HG03469 (cell line): ENCODE results near the gene PRUNE2.
A peak's percentile ranks its signal among the peaks of the same experiment; 100 is the strongest.
"Not testable (repeated sequence)": the region's sequence is repeated elsewhere in the genome, so short reads cannot be mapped to it uniquely, and the experiment has no call there.

Source experiments
- ATAC-seq: cut with Tn5 transposase; IDR thresholded peaks from one replicate; pipeline ENCODE4 v1.9.1; 2021; ENCODE audit warnings: mild to moderate bottlenecking, moderate library complexity, moderate number of reproducible peaks; ENCODE audit not compliant: unreplicated experiment

The PRUNE2 gene

DNA sequence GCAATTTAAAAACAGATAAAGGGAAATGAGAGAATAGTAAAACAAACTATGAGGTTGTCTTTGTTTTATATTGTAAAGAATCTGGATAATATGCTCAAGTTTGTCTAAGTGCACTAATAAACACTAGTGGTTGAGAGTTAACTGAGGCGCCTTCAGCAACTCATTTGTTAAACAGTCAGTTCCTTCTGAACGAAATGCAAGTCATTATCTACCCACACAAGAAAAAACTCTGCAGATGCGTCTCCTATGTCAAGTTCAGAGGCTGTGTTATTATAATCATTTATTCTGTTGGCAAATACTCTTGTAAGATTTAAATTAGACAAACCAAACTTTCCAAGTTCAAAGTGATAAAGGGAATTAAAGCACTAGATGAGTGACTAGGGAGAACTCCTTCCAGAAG, 162.0 kb downstream of the PRUNE2 start:
- no peak for ATAC-seq

GRCh38 chr9:76742890-76743289, 163.0 kb downstream of the PRUNE2 start:
- not testable (repeated sequence) for ATAC-seq

- no peak for ATAC-seq
Observed at GRCh38 chr9:76741524-76741923, 164.4 kb downstream of the PRUNE2 start.

DNA sequence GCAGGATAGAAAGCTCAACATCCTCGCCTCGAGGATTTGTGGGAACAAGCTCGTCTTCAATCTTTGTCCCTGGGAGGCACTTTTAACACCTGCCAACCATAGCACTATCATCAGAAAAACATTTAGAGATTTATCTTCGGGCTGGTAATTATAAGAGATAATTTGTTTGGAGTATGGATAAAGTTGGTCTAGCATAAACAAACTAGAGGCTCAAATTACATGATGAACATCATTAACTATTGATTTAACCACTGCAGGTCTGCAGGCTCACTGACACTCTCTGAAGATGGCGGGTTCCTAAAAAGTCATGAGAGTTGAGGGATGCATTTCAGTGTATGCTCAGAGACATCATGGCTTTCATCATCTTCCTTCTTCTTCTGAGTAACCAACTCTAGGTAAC, 167.5 kb downstream of the PRUNE2 start:
- ATAC-seq, result no peak

DNA sequence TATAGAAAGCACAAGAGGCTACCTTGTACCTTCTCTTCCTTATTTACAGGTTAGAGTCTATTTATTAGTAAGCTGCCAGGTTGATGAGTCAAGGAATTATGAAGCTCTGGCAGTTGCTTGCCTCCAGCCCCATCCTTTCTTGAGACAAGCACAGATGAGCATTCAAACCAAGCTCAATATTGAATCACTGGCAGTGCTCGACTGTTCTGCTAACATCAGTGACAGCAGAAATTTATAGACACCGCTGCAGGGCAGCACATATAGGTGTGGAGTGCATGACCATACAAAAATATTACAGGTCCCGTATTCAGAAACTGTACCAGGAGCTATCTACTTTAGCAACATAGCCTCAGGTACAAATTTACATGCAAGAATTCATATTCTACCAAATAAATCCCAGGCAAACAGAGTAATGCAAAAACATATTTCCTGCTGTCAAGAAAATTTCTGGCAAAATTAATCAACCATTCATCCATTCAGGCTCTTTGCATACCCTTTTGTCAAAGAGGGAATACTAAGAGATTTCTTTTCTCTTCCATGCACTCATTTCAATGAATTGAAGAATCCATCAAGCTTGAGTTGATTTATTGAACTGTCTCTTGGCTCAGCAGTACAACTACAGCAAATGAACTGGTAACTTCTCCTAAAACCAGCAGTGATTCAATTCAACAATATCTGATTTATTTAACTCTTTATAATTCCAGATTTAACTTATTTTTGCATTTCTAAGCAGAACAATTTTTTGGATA, 168.6 kb downstream of the PRUNE2 start:
- ATAC-seq, result no peak

- no peak for ATAC-seq
Observed at GRCh38 chr9:76734716-76735115, 171.2 kb downstream of the PRUNE2 start.

- no peak for ATAC-seq
Observed at GRCh38 chr9:76733096-76733495, 172.8 kb downstream of the PRUNE2 start.

GRCh38 chr9:76732341-76732958, 173.5 kb downstream of the PRUNE2 start:
- ATAC-seq, result no peak

DNA sequence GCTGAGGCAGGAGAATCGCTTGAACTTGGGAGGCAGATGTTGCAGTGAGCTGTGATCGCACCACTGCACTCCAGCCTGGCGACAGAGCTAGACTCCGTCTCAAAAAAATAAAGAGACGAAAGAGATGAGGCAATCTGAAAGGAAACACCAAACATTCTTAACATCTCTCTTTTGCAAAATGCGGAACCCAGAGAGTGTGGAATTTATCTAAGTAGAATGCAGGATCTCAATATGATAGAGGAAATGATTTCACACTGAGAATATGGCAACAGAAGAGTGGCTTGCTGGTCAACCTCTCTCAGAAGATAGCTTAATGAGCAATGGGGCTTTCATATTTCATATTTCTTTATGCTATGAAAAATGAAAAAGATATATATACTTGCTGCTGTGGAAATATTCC, 175.1 kb downstream of the PRUNE2 start:
- ATAC-seq, result no peak

DNA sequence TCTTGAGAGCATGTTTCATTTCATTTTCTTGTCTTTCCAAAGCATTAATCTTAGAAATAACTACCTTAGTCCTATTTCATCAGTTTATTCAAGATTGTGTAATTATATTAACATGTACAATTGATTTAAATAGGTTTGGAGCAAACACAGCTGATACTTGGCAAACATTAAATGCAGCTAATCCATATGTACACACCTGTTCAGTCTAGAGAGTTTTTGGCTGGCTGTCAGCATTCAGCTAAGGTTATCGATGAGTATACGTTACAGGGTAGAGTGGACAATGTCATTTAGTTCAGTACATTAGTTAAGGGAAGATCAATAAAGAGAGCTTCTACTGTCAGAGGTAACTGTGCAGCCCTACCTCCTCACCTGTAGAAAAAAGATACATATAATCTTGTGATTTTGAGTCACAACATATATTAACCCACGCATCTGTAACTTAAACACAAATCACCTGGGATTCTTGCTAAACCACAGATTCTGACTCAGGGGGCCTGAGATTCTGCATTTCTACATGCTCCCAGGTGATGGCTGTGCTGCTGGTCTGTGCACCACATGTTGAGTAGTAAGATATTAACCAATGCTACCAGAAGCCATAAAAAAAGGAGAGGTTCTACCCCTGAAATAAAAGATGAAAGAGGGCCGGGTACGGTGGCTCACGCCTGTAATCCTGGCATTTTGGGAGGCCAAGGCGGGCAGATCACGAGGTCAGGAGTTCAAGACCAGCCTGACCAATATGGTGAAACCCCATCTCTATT, 175.8 kb downstream of the PRUNE2 start:
- no peak for ATAC-seq

DNA sequence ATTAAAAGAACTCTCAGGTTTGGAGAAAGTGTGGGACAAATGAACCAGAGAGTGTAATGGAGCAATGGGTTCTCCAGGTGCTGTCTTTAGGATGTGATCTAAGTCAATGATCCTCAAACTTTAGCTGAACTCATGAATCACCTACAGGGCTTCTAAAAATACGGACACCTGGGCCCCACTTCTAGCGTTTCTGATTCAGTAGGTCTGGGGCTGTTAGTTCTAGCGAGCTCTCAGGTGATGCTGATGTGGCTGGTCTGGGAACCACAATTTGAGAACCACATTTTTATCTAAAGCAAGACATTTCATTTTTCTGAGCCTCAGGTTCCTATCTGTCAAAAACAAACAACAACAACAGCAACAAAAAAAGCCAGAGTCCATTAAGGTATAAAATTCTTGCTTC, 176.8 kb downstream of the PRUNE2 start:
- ATAC-seq, result no peak

DNA sequence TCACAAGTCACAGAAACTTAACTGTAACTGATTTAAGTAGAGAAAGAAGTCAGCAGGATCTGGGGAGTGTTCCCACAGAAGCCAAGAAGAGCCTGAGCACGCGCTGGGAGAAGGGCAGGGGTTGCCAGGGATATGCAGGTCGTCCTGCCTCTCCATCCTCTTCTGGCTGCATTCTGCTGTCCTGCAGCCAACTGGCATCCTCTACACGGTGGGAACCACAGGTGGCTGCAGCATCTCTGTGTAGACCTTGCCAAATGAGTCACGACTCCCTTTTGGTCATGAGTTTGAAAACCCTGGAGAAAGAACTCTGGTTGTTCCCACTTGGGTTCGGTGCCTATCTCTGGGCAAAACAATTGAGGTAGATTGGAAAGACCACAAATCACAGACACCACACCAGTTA, 180.0 kb downstream of the PRUNE2 start:
- no peak for ATAC-seq

GRCh38 chr9:76725011-76725546, 180.8 kb downstream of the PRUNE2 start:
- no peak for ATAC-seq

- ATAC-seq, result no peak
Observed at GRCh38 chr9:76720245-76720644, 185.7 kb downstream of the PRUNE2 start.

GRCh38 chr9:76718166-76718565, 187.7 kb downstream of the PRUNE2 start:
- no peak for ATAC-seq

- no peak for ATAC-seq
Observed at GRCh38 chr9:76717613-76718012, 188.3 kb downstream of the PRUNE2 start.

- ATAC-seq, result no peak
Observed at GRCh38 chr9:76717176-76717575, 188.7 kb downstream of the PRUNE2 start.

DNA sequence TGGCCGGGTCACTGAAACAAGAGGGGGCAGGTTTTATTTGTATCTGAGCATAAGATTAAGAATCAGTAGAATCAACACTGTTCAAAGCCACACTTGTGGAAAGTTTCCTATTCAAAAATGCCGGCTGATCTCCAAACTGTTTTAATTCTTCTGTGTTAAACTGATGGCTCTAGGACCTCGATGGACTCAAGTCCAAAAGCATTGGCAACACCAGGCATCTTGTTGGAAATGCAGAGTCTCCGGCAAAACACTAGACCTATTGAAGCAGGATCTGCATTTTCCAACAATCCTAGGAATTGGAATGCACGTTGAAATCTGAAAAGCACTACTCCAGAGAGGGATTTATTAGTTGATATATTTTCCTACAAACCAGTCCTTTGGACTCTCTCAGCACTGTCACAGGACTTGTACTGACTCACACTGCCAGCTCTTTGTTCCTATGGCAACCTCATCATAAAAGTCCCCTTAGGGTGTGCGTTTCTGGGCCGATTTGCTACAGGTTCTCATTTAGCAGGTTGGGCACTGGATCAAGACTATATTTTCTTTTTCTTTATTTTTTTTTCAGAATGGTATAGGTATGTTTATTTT, 189.7 kb downstream of the PRUNE2 start:
- no peak for ATAC-seq

- no peak for ATAC-seq
Observed at GRCh38 chr9:76713381-76713780, 192.5 kb downstream of the PRUNE2 start.

GRCh38 chr9:76709020-76709419, 196.9 kb downstream of the PRUNE2 start:
- ATAC-seq, result peak; percentile 35

DNA sequence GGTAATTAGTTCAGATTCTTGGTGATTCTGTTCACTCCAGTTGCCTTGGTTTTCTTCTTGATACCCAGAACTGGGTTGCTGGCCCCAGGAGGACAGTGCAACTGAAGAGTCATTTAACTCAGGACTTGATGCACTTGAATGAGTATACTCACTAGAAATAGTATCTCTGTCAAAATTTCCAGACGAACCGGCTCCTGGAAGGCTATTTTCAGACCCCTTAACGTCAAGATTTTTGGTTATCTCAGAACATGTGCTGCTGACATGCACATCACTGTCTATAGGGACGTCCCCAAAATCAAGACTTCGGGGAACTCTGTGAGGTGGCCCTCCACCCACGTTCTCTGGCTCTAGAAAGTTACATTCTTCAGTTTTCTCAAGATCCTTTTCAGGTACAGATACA, 198.4 kb downstream of the PRUNE2 start:
- ATAC-seq, result peak; percentile 51
